HG03442 (cell line): ENCODE data around the gene TOMM40.
"Not testable (repeated sequence)": the region's sequence is repeated elsewhere in the genome, so short reads cannot be mapped to it uniquely, and the experiment has no call there.

Source experiments
- ATAC-seq: cut with Tn5 transposase; IDR thresholded peaks from one replicate; pipeline ENCODE4 v1.9.1; 2021; ENCODE audit warnings: mild to moderate bottlenecking, moderate library complexity; ENCODE audit not compliant: unreplicated experiment

The TOMM40 gene

GRCh38 chr19:44869733-44870470, 21.2 kb upstream of the TOMM40 start:
- ATAC-seq = no peak

- ATAC-seq = no peak
Observed at GRCh38 chr19:44871809-44872208, 19.2 kb upstream of the TOMM40 start.

GRCh38 chr19:44872661-44873060, 18.4 kb upstream of the TOMM40 start:
- ATAC-seq = no peak

GRCh38 chr19:44874317-44874716, 16.7 kb upstream of the TOMM40 start:
- no peak for ATAC-seq

GRCh38 chr19:44875666-44876451, 15.2 kb upstream of the TOMM40 start:
- ATAC-seq = no peak

- ATAC-seq = no peak
Observed at GRCh38 chr19:44876930-44877535, 14.0 kb upstream of the TOMM40 start.

GRCh38 chr19:44878120-44878865, 12.8 kb upstream of the TOMM40 start:
- no peak for ATAC-seq

GRCh38 chr19:44879309-44880065, 11.6 kb upstream of the TOMM40 start:
- ATAC-seq = no peak

GRCh38 chr19:44882063-44882462, 9.0 kb upstream of the TOMM40 start:
- ATAC-seq = no peak

GRCh38 chr19:44882619-44883397, 8.2 kb upstream of the TOMM40 start:
- ATAC-seq = not testable (repeated sequence)

GRCh38 chr19:44883922-44884321, 7.1 kb upstream of the TOMM40 start:
- ATAC-seq = no peak

GRCh38 chr19:44884566-44884965, 6.5 kb upstream of the TOMM40 start:
- no peak for ATAC-seq

GRCh38 chr19:44886141-44886540, 4.9 kb upstream of the TOMM40 start:
- no peak for ATAC-seq

- no peak for ATAC-seq
Observed at GRCh38 chr19:44887648-44888047, 3.4 kb upstream of the TOMM40 start.

- ATAC-seq = not testable (repeated sequence)
Observed at GRCh38 chr19:44888335-44888734, 2.7 kb upstream of the TOMM40 start.

- no peak for ATAC-seq
Observed at GRCh38 chr19:44889830-44890365, 1.2 kb upstream of the TOMM40 start.

GRCh38 chr19:44890366-44891015, 563 bp upstream of the TOMM40 start:
- ATAC-seq = peak; percentile 75

- no peak for ATAC-seq
Observed at GRCh38 chr19:44892932-44893331, 1.9 kb downstream of the TOMM40 start.
